IMR-90 (cell line): ENCODE measurements around the gene DHRSX.

Source experiments
- BHLHE40 ChIP-seq: fragments of 150-350 bp; IDR thresholded peaks from 2 replicates; pipeline ENCODE4 v1.6.1; 2016; ENCODE audit warnings: mild to moderate bottlenecking, low read depth, low read length
- CEBPB ChIP-seq: IDR thresholded peaks from 2 replicates; pipeline ENCODE4 v1.6.1; 2012; ENCODE audit warnings: low read depth, low read length, improper control_type of control experiment
- CHD1 ChIP-seq: IDR thresholded peaks from 2 replicates; pipeline ENCODE4 v1.6.1; 2012; ENCODE audit warnings: low read depth, low read length, improper control_type of control experiment
- FOS ChIP-seq: fragments of 150-350 bp; IDR thresholded peaks from 2 replicates; pipeline ENCODE4 v1.6.1; 2016; ENCODE audit warnings: low read depth, low read length
- MXI1 ChIP-seq: IDR thresholded peaks from 2 replicates; pipeline ENCODE4 v1.6.1; 2012; ENCODE audit warnings: low read depth, mild to moderate bottlenecking, low read length, moderate library complexity, borderline replicate concordance
- POLR2A ChIP-seq: IDR thresholded peaks from 2 replicates; pipeline ENCODE4 v1.6.1; 2012; ENCODE audit warnings: mild to moderate bottlenecking, low read depth, low read length
- RAD21 ChIP-seq: IDR thresholded peaks from 2 replicates; pipeline ENCODE4 v1.6.1; 2012; ENCODE audit warnings: low read length, improper control_type of control experiment
- RCOR1 ChIP-seq: IDR thresholded peaks from 2 replicates; pipeline ENCODE4 v1.6.1; 2012; ENCODE audit warnings: mild to moderate bottlenecking, low read length, improper control_type of control experiment; ENCODE audit not compliant: insufficient replicate concordance
- SMC3 ChIP-seq: fragments of 150-350 bp; IDR thresholded peaks from 2 replicates; pipeline ENCODE4 v1.6.1; 2016; ENCODE audit warnings: low read depth, mild to moderate bottlenecking, antibody characterized with exemption, low read length, moderate library complexity
- TF ChIP-seq, protein P1 (sequence below): conservative IDR thresholded peaks from 2 replicates; pipeline ENCODE4 v1.5.1; 2012; ENCODE audit warnings: mild to moderate bottlenecking, low read depth, low read length, improper control_type of control experiment
- TF ChIP-seq, protein P2 (sequence below): fragments of 150-350 bp; IDR thresholded peaks from 2 replicates; pipeline ENCODE4 v1.6.1; 2016; ENCODE audit warnings: low read depth, mild to moderate bottlenecking, low read length, moderate library complexity, borderline replicate concordance
- TF ChIP-seq, protein P3 (sequence below): fragments of 150-350 bp; IDR thresholded peaks from 2 replicates; pipeline ENCODE4 v1.6.1; 2017; ENCODE audit warnings: mild to moderate bottlenecking, antibody characterized with exemption, low read length, low read depth

DNA sequence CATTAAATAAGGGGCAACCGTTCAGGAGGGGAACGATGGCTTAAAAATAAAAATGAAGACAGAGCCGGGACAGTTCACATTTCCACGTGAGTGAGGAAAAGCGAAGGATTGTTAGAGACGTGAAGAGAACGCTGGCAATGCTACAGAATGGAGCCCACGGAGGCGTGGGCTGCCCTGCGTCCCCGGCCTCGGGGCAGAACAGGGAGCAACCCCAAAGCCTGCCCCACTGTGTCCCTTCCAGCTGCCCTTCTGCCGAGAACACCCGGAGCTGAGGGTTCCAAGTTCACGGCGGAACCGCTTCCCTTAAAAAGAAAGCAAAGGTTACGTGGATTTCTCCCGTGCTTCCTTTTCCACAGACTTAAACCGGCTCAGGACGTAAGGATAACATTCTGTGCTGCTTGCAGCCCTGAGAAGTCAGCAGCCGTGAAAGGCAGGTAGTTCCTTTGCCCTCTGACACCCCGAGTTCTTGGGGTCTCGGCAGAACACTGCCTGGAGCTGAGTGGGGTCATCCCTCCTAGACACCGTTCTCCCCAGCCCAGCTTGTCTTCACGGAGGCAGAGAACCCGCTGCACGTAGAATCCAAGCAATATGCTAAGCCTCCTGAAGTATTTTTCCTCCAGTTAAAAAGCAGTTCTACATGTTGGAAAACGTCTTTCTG, 14.2 kb downstream of the DHRSX start:
- TF ChIP-seq, protein P1, sequence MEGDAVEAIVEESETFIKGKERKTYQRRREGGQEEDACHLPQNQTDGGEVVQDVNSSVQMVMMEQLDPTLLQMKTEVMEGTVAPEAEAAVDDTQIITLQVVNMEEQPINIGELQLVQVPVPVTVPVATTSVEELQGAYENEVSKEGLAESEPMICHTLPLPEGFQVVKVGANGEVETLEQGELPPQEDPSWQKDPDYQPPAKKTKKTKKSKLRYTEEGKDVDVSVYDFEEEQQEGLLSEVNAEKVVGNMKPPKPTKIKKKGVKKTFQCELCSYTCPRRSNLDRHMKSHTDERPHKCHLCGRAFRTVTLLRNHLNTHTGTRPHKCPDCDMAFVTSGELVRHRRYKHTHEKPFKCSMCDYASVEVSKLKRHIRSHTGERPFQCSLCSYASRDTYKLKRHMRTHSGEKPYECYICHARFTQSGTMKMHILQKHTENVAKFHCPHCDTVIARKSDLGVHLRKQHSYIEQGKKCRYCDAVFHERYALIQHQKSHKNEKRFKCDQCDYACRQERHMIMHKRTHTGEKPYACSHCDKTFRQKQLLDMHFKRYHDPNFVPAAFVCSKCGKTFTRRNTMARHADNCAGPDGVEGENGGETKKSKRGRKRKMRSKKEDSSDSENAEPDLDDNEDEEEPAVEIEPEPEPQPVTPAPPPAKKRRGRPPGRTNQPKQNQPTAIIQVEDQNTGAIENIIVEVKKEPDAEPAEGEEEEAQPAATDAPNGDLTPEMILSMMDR = no peak
- TF ChIP-seq POLR2A (no peak), CEBPB (no peak), RAD21 (no peak), FOS (no peak), CHD1 (no peak), SMC3 (no peak), RCOR1 (no peak), BHLHE40 (no peak), MXI1 (no peak)
- TF ChIP-seq, protein P2, sequence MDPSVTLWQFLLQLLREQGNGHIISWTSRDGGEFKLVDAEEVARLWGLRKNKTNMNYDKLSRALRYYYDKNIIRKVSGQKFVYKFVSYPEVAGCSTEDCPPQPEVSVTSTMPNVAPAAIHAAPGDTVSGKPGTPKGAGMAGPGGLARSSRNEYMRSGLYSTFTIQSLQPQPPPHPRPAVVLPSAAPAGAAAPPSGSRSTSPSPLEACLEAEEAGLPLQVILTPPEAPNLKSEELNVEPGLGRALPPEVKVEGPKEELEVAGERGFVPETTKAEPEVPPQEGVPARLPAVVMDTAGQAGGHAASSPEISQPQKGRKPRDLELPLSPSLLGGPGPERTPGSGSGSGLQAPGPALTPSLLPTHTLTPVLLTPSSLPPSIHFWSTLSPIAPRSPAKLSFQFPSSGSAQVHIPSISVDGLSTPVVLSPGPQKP = no peak
- TF ChIP-seq, protein P3, sequence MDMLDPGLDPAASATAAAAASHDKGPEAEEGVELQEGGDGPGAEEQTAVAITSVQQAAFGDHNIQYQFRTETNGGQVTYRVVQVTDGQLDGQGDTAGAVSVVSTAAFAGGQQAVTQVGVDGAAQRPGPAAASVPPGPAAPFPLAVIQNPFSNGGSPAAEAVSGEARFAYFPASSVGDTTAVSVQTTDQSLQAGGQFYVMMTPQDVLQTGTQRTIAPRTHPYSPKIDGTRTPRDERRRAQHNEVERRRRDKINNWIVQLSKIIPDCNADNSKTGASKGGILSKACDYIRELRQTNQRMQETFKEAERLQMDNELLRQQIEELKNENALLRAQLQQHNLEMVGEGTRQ = no peak
